Heart left ventricle (tissue), 13 donors: ENCODE measurements around the gene MYDGF.

Experiments used
- CTCF ChIP-seq, 12 donors: fragments of 200-600 bp; sonication (generic) in 4 of 12; IDR thresholded peaks; one replicate each; pipeline versions ENCODE4 v1.5.0 to v1.8.0; 2018 to 2022; ENCODE audit warnings: antibody characterized with exemption in 12 of 12, mild to moderate bottlenecking in 5 of 12
- POLR2A ChIP-seq, 2 donors: fragments of 450-650 bp; IDR thresholded peaks; one replicate each; pipeline ENCODE4 v1.6.1; 2017; ENCODE audit warnings: antibody characterized with exemption in 2 of 2, mild to moderate bottlenecking in 2 of 2, moderate library complexity in 2 of 2
- donor health status: ischemic (EF 13 %, LVEDD 7.1; RV severe dilation, severe dysfunction).
- donor health status: DM: no; HTN: yes; CAD: no.
- donor health status: DM: no; HTN: no; CAD: no.
- donor health status: ischemic (EF 25% LVEDD 6.9; RV normal size, moderate dysfunction).
- donor health status: ischemic (EF 25% LVEDD 5.7; RV mildly dilated, moderate dysfunction).
- donor health status: ischemic (EF 35%, LVEDD 5.7; RV mildly dilated, moderate dysfunction).
- donor health status: nonischemic (EF 11% LVEDD 7.7; RV severe dilation, severe dysfunction).
- donor health status: DM: yes; HTN: yes; CAD: no.
- donor health status: PGD.
- donor health status: ischemic (EF 29% LVEDD 5.4; RV normal size, mild dysfunction).
- donor health status: nonischemic (EF 23%, LVEDD 6.1; RV moderate dilation, normal function).

- TF ChIP-seq CTCF (IDR thresholded peaks at IDR 0.05) (no peak), POLR2A (IDR thresholded peaks at IDR 0.05) (no peak)
These were observed 29.0 kb downstream of the MYDGF start for GRCh38 chr19:4641132-4641531.
